OCI-LY7 (cell line): ENCODE results near the gene TRPM3.

Source experiments
- CTCF ChIP-seq: fragments of 200-600 bp; sonication (generic); conservative IDR thresholded peaks from 2 replicates; pipeline ENCODE4 v1.5.1; 2014; ENCODE audit warnings: mild to moderate bottlenecking, antibody characterized with exemption, low read length, moderate library complexity, mixed read lengths
- EZH2phosphoT487 ChIP-seq: fragments of 200-600 bp; sonication (generic); IDR thresholded peaks from 2 replicates; pipeline ENCODE4 v1.6.1; 2018; ENCODE audit warnings: low read depth, borderline replicate concordance, mild to moderate bottlenecking, mixed run types, antibody characterized with exemption, low read length, moderate library complexity, mixed read lengths

DNA sequence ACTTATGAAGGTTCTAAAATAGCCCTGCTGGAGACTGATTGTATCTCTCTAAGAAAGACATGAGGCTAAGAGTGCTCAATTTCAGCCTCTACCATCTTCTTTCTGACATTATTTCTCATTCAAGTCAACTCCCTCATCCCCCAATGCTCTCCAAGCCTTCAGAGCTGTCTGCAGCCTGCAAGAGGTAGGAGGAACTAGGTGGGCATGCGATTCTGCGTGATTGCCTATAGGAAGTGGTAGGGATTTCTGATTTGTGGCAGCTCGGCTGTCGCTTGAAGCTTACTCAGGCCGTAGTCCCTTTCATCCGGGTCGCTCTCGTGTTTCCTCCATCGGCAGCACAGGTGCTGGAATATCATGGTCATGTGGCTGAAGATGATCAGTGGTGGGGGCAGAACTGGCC, 568.9 kb downstream of the TRPM3 start:
- TF ChIP-seq CTCF (no peak), EZH2phosphoT487 (no peak)
